ENCODE measurements around the gene GFER. TPM values are rescaled to one million over a fixed set of nuclear protein-coding genes. Genes with fewer than 3 reads are reported as not detected.
A peak's percentile ranks its signal among the peaks of the same experiment; 100 is the strongest.

The GFER gene
- total and polyA plus RNA-seq, 4 donors: 7.4 to 28.4 (median 15.1) TPM

DNA sequence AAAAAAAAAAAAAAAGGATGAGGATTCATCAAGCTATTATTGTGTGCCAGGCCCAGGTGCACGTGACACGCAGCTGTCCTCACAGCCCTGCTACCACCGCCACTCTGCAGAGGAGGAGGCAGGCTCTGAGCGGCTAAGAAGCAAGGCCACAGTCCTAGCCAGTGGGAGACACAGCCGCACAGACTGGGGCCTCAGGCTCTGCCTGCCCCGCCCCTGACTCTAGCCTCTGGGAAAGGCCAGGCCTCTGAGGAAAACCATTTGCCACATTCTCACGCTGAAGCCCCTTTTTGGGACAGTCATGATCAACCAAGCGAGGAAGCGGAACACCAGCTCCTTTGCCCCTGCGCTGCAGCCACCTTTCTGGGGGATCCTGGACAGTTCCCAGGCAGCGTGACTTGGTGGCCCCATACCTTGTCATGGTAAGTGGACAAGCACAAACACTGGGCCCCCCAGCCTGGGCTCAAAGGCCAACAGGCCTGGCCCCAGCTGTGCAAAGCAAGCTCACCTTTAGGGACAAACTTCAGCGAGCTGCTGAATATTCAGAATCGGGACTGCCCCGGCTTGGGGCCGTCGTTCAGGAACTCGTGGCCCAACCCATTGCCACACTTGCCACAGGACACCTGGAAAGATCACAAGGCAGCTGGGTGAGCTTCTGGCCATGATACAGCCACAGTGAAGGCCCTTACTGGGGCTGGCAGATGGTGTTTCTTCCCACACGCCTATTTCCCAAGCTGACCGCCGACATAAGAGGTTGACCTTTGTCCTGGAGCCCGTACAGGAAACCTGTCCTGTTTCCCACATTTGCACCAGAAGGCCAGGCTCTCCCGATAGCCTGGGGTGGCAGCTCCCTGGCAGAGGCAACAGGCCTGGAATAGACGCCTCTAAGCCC, 43.5 kb upstream of the GFER start (continued):
- TF ChIP-seq REST (IDR thresholded peaks at IDR 0.05) (peak; percentile 50), RXRA (IDR thresholded peaks at IDR 0.05) (peak; percentile 79 to 86), HNF4A (conservative IDR thresholded peaks at IDR 0.05) (peak; percentile 75 to 87), YY1 (IDR thresholded peaks at IDR 0.05) (no peak), NR2F2 (IDR thresholded peaks at IDR 0.05) (peak; percentile 10), RAD21 (IDR thresholded peaks at IDR 0.05) (no peak), JUND (IDR thresholded peaks at IDR 0.05) (peak in 1 of 2 donors; percentile 63), GABPA (IDR thresholded peaks at IDR 0.05 in 1 of 2, conservative IDR thresholded peaks at IDR 0.05 in 1 of 2) (peak in 1 of 2 donors; percentile 27)
- TF ChIP-seq, protein P1, sequence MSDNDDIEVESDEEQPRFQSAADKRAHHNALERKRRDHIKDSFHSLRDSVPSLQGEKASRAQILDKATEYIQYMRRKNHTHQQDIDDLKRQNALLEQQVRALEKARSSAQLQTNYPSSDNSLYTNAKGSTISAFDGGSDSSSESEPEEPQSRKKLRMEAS (IDR thresholded peaks at IDR 0.05): peak; percentile 85

- peaks cover 11 to 61% (median 43%) of the 10 kb centered on the region in 4 donors for H3K4me1 ChIP-seq (ENCODE audit: control insufficient read depth in 4 of 4, insufficient read depth in 4 of 4, low read length in 3 of 4)
- peak overlapping the region; percentile 65 to 92 (median 91) for H3K4me3 ChIP-seq (ENCODE audit: low read depth in 1 of 3, low read length in 3 of 3)
- H3K27ac ChIP-seq (ENCODE audit: low read depth in 1 of 2, low read length in 2 of 2): peak overlapping the region; percentile 95 to 96
- no peaks in the 10 kb centered on the region for H3K27me3 ChIP-seq (ENCODE audit: control insufficient read depth in 4 of 4, insufficient read depth in 4 of 4, low read length in 3 of 4)
- TF ChIP-seq TAF1 (conservative IDR thresholded peaks at IDR 0.05): no peak
- no peak for TF ChIP-seq JUND (IDR thresholded peaks at IDR 0.05)
- TF ChIP-seq RAD21 (IDR thresholded peaks at IDR 0.05): peak in 1 of 2 donors; percentile 55
- TF ChIP-seq GABPA (IDR thresholded peaks at IDR 0.05 in 1 of 2, conservative IDR thresholded peaks at IDR 0.05 in 1 of 2): no peak
- TF ChIP-seq, protein P2, sequence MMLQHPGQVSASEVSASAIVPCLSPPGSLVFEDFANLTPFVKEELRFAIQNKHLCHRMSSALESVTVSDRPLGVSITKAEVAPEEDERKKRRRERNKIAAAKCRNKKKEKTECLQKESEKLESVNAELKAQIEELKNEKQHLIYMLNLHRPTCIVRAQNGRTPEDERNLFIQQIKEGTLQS (IDR thresholded peaks at IDR 0.05): no peak
- no peak for TF ChIP-seq FOXA2 (IDR thresholded peaks at IDR 0.05)
- TF ChIP-seq RXRA (IDR thresholded peaks at IDR 0.05): no peak
- TF ChIP-seq HNF4A (conservative IDR thresholded peaks at IDR 0.05): no peak
- TF ChIP-seq HNF4G (IDR thresholded peaks at IDR 0.05): no peak
- TF ChIP-seq, protein P3, sequence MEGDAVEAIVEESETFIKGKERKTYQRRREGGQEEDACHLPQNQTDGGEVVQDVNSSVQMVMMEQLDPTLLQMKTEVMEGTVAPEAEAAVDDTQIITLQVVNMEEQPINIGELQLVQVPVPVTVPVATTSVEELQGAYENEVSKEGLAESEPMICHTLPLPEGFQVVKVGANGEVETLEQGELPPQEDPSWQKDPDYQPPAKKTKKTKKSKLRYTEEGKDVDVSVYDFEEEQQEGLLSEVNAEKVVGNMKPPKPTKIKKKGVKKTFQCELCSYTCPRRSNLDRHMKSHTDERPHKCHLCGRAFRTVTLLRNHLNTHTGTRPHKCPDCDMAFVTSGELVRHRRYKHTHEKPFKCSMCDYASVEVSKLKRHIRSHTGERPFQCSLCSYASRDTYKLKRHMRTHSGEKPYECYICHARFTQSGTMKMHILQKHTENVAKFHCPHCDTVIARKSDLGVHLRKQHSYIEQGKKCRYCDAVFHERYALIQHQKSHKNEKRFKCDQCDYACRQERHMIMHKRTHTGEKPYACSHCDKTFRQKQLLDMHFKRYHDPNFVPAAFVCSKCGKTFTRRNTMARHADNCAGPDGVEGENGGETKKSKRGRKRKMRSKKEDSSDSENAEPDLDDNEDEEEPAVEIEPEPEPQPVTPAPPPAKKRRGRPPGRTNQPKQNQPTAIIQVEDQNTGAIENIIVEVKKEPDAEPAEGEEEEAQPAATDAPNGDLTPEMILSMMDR (IDR thresholded peaks at IDR 0.05; ENCODE audit: low read depth, low read length, missing input control): peak; percentile 45
- H3K9me3 ChIP-seq (ENCODE audit: control insufficient read depth in 4 of 4, low read length in 3 of 4): no peaks in the 10 kb centered on the region
- peak overlapping the region; percentile 75 to 77 for H3K9ac ChIP-seq (ENCODE audit: low read depth in 1 of 2, low read length in 2 of 2)
- WGBS: 42% methylated on average over 30 of the region's 30 CpGs
- no peak for DNase-seq (ENCODE audit: low spot score)
- peaks cover 4 to 26% (median 17%) of the 10 kb centered on the region in 4 donors for H3K36me3 ChIP-seq (ENCODE audit: control insufficient read depth in 4 of 4, insufficient read depth in 3 of 4, low read depth in 1 of 4, low read length in 3 of 4)
These were observed 42.6 kb upstream of the GFER start for GRCh38 chr16:1941162-1942046.
